Ovary (tissue), 9 donors: ENCODE data around the gene PLEKHA7. TPM values are rescaled to one million over a fixed set of nuclear protein-coding genes. Genes with fewer than 3 reads are reported as not detected.
"Not testable (repeated sequence)": the region's sequence is repeated elsewhere in the genome, so short reads cannot be mapped to it uniquely, and the experiment has no call there.

ENCODE experiments used
- DNase-seq, 5 donors: peaks; one replicate each; pipeline ENCODE4 v3.0.0-alpha.2; 2019 to 2020
- H3K27ac ChIP-seq, 2 donors: fragments of 200-600 bp; one replicate each; pipeline versions ENCODE4 v1.5.1 to v1.8.0; 2019 to 2022
- H3K27me3 ChIP-seq: fragments of 200-600 bp; one replicate; pipeline ENCODE4 v1.8.0; 2022
- H3K36me3 ChIP-seq: fragments of 200-600 bp; sonication (generic); one replicate; pipeline ENCODE4 v1.5.1; 2019
- H3K4me1 ChIP-seq: one replicate; pipeline ENCODE4 v1.8.1; 2013; ENCODE audit warnings: mild to moderate bottlenecking, moderate library complexity; ENCODE audit not compliant: insufficient read depth
- H3K4me3 ChIP-seq: fragments of 200-600 bp; sonication (generic); one replicate; pipeline ENCODE4 v1.5.1; 2017
- H3K9me3 ChIP-seq, 2 donors: fragments of 200-600 bp in 1 of 2; sonication (generic) in 1 of 2; one replicate each; pipeline versions ENCODE4 v1.5.1 to v1.8.1; 2013 to 2019; ENCODE audit warnings: mild to moderate bottlenecking in 1 of 2, moderate library complexity in 1 of 2
- CTCF ChIP-seq, 3 donors: fragments of 450-650 bp in 2 of 3; fragments of 200-600 bp in 1 of 3; IDR thresholded peaks; one replicate each; pipeline versions ENCODE4 v1.5.1 to v1.8.0; 2016 to 2022; ENCODE audit warnings: antibody characterized with exemption in 3 of 3, mild to moderate bottlenecking in 1 of 3
- EP300 ChIP-seq: sonication (generic); formaldehyde crosslinking; IDR thresholded peaks from one replicate; pipeline ENCODE4 v1.6.1; 2017; ENCODE audit warnings: antibody characterized with exemption
- POLR2A ChIP-seq: fragments of 450-650 bp; IDR thresholded peaks from one replicate; pipeline ENCODE4 v1.6.1; 2017; ENCODE audit warnings: antibody characterized with exemption, mild to moderate bottlenecking, moderate library complexity
- WGBS, 3 donors: extraction: QIAGEN DNeasy Blood & Tissue Kit in 1 of 3; methylation state at CpG; one replicate each; pipeline versions ENCODE4 v1.1.5 to v1.1.7; 2013 to 2017; 5-methylcytosine and 5-hydroxymethylcytosine counted together
- intact Hi-C, 4 donors: fragments of 100-400 bp; cut with DNase I; formaldehyde crosslinking; loops; one replicate each; pipeline versions ENCODE4 v1.11.0 to v1.15.1; 2022 to 2023
- polyA plus RNA-seq, 2 donors: library from polyadenylated mRNA; stranded (reverse); fragments of 200-250 nt in 1 of 2; fragments of 350-450 nt in 1 of 2; fragmentation: Illumina TruSeq in 1 of 2; extraction: RNeasy Lipid Tissue Mini Kit (QIAGEN cat#74804) in 1 of 2; gene quantifications; one replicate each; pipeline ENCODE4 v1.2.3, GENCODE V29; 2013 to 2014
- total RNA-seq, 7 donors: library from RNA; depleted of rRNA in 2 of 7; stranded (reverse); fragments of >200 nt in 2 of 7; fragmentation: NEBNext Ultra II Directional in 3 of 7; extraction: Animal tissue kit (Norgen Biotek cat#: 25700) in 3 of 7; gene quantifications; one replicate each; pipeline versions ENCODE4 v1.1.0 to v1.2.4, GENCODE V29; 2016 to 2023
- donor health status: DM: no; HTN: no; CAD: no; lungs with moderate emphysema.
- donor health status: DM: no; HTN: no; CAD: no.
- donor health status: Bipolar disorder and iron deficiency.
- donor health status: DM: yes; HTN: yes; CAD: no.
- donor health status: DM: no; HTN: no; CAD: no.
- donor health status: DM: yes; HTN: yes; CAD: no.

Gene PLEKHA7
- total and polyA plus RNA-seq, 9 donors, result 9.6 to 29.5 (median 15.9) TPM

- WGBS, 3 donors, result 82 to 88% (median 84%) methylated on average over 6 of the region's 6 CpGs
- no peaks in the 10 kb centered on the region for H3K36me3 ChIP-seq
- no peak overlapping the region for H3K27ac ChIP-seq
- no peak for TF ChIP-seq POLR2A
- no peak for TF ChIP-seq CTCF (IDR thresholded peaks at IDR 0.05)
- no peak for TF ChIP-seq EP300
- intact Hi-C loops, result no loop called here
- H3K4me1 ChIP-seq, result no peaks in the 10 kb centered on the region
- no peaks in the 10 kb centered on the region for H3K27me3 ChIP-seq
- no peak for DNase-seq
- no peaks in the 10 kb centered on the region for H3K9me3 ChIP-seq
- no peak overlapping the region for H3K4me3 ChIP-seq
These were observed 22.7 kb upstream of the PLEKHA7 start for GRCh38 chr11:17036666-17037658.

DNA sequence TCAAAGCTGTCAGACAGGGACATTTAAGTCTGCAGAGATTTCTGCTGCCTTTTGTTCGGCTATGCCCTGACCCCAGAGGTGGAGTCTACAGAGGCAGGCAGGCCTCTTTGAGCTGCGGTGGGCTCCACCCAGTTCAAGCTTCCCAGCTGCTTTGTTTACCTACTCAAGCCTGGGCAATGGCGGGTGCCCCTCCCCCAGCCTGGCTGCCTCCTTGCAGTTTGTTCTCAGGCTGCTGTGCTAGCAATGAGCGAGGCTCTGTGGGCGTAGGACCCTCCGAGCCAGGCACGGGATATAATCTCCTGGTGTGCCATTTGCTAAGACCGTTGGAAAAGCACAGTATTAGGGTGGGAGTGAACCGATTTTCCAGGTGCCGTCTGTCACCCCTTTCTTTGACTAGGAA lies 19.8 kb upstream of the PLEKHA7 start:
- DNase-seq, H3K9me3 ChIP-seq, H3K36me3 ChIP-seq, intact Hi-C loops, H3K27ac ChIP-seq, H3K4me1 ChIP-seq, H3K27me3 ChIP-seq, H3K4me3 ChIP-seq: not testable (repeated sequence)
- 85 to 98% (median 93%) methylated on average over 8 to 10 of the region's 10 CpGs for WGBS, 3 donors

DNA sequence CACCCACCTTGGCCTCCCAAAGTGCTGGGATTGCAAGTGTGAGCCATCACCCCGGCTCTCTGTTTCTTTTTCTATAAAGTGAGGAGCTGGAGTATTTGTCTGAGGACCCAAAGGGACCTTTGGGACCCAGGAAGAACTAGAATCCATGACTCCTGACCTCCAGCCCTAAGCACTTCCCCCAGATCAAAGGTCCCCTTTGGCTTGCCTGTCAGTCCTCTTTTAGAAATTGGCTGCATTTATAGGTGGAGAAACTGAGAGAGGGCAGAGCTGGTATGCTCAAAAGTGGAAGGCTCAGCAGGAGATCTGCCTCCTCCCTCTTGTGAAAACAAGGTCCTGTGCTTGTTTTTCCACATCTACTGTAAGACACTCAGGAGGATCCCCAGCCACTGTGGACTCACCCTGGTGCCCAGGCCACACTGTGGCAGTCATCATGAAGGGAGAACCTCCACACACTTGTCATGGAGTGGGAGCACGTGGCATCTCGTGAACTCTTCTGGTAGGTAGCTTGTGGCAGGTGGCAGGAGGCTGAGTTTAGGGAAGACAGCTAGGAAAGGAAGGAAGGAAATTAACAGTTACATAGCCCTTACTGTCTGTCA lies 12.4 kb upstream of the PLEKHA7 start:
- intact Hi-C loops, result no loop called here
- 89 to 93% (median 92%) methylated on average over 3 of the region's 3 CpGs for WGBS, 3 donors
- Histone ChIP-seq H3K9me3 (no peaks in the 10 kb centered on the region), H3K27me3 (no peaks in the 10 kb centered on the region), H3K36me3 (no peaks in the 10 kb centered on the region), H3K4me1 (no peaks in the 10 kb centered on the region), H3K4me3 (no peak overlapping the region), H3K27ac (no peak overlapping the region)
- DNase-seq, result no peak
- no peak for TF ChIP-seq EP300

DNA sequence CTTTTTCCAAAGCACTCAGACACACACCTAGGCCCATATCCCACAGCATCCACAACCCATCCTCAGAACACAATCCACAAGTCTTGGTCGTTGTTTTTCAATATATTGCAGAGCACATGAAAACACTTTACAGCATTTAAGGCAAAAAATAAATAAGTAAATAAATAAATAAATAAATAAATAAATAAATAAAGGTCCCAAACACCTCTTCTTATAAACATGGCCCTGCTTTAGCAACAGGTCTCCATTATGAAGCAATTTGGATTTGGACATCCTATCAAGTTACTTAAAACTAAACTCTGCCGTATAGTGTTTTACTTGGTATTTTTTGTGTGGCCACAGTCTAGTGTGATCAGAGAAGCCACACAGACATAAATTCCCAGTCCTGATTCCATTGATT lies 10.7 kb upstream of the PLEKHA7 start:
- TF ChIP-seq CTCF (IDR thresholded peaks at IDR 0.05) (no peak), POLR2A (no peak), EP300 (no peak)
- no peak for DNase-seq
- 91 to 93% (median 93%) methylated on average over 2 of the region's 2 CpGs for WGBS, 3 donors

GRCh38 chr11:17021511-17021910 lies 7.3 kb upstream of the PLEKHA7 start:
- Histone ChIP-seq H3K36me3 (no peaks in the 10 kb centered on the region), H3K9me3 (no peaks in the 10 kb centered on the region), H3K4me1 (no peaks in the 10 kb centered on the region), H3K27me3 (no peaks in the 10 kb centered on the region), H3K27ac (no peak overlapping the region), H3K4me3 (no peak overlapping the region)
- TF ChIP-seq POLR2A, result no peak
- TF ChIP-seq CTCF (IDR thresholded peaks at IDR 0.05), result no peak
- no peak for TF ChIP-seq EP300
- WGBS, 3 donors, result 69 to 81% (median 73%) methylated on average over 8 of the region's 8 CpGs
- DNase-seq, result no peak
- intact Hi-C loops, result no loop called here

More for the DNA sequence above, 10.7 kb upstream of the PLEKHA7 start:
- Histone ChIP-seq H3K27me3 (no peaks in the 10 kb centered on the region), H3K4me3 (no peak overlapping the region), H3K27ac (no peak overlapping the region), H3K9me3 (no peaks in the 10 kb centered on the region), H3K4me1 (no peaks in the 10 kb centered on the region), H3K36me3 (no peaks in the 10 kb centered on the region)
- intact Hi-C loops, result no loop called here
